Nucleus accumbens (tissue), 56 donors: ENCODE measurements around the gene CCDC188.
"Not testable (repeated sequence)": the region's sequence is repeated elsewhere in the genome, so short reads cannot be mapped to it uniquely, and the experiment has no call there.

Source experiments
- DNase-seq, 56 donors: peaks; one replicate each; lab custom pipeline; 2025; lab: John Stamatoyannopoulos, UW

CCDC188 gene

GRCh38 chr22:20172141-20172613 lies 21.3 kb upstream of the CCDC188 start:
- no peak for DNase-seq

GRCh38 chr22:20171288-20172140 lies 20.7 kb upstream of the CCDC188 start:
- DNase-seq: no peak

- no peak for DNase-seq
Measured at GRCh38 chr22:20170170-20170569, 19.3 kb upstream of the CCDC188 start.

DNA sequence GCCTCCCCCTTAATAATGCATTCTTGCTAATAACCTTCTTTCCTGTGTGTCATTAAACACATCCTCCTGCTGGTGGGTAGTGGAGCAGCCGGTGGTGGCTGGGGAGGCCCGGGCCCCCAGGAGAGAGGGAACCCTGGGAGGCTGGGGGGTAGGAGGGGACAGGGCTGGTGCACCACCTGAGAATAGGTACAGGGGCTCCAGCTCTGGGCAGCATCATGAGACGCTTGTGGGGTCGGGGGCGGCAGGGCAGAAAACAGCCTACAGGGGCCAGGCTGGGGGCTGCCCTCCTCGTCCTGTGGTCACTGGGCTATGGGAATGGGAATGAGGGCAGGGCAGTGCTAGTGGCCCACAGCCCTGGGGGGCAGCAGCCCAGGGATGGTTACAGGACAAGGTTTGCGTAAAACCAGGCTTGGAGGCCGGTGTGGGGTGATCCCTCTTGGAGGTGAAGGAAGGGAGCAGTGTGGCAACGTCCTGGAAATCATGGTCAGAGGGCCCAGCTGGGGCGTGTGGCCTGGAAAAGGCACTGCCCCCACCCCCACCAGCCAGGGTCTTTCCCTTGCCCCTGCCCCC lies 18.5 kb upstream of the CCDC188 start:
- DNase-seq: no peak

DNA sequence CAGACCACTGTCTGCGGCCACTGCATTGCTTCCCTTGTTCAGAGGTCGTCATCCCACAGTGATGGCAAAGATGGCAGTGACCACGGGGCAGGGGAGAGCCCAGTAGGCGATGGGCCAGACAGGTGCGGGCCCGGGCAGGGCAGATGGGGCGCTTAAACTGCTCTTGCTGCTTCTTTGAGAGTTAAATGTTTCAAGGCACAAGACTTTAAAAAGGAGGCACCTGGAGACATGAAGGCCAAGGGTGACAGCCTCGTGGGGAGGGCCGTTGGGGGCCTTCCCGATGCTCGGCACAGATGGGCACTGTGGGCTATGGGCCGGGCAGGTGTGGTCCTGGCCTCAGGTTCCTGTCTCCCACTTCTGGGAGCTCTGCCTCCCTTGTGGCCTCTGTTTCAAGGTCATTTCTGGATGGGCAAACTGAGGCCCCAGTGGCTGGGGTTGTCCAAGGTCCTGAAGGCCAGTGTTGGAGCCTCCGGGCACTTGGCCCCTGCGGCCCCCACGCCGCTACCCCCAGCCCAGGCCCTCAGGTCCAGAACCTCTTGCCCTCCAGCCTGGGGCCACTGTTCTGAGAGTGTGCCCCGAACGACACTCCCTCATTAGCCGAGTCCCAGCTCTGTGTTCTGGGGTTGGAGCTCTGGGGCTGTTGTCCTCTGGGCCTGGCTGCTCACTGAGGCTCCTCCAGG lies 16.9 kb upstream of the CCDC188 start:
- no peak for DNase-seq

DNA sequence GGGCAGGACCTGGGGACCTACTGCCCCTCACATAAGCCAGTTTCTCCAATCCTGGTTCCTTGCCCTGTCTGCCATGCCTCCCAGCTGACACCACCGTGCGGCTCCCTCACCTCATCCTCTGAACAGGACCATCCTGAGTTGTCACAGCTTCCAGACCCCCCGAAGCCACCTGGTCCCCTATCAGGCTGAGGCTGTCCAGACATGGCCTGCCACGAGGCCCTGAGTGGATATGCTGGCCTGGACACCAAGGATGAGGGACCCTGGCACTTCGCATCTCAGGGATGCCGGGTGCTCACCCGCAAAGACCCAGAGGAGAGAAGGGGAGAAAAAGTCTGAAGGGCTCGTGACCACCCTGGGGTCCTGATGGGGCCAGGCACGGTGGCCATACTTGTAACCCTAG lies 15.8 kb upstream of the CCDC188 start:
- no peak for DNase-seq

DNA sequence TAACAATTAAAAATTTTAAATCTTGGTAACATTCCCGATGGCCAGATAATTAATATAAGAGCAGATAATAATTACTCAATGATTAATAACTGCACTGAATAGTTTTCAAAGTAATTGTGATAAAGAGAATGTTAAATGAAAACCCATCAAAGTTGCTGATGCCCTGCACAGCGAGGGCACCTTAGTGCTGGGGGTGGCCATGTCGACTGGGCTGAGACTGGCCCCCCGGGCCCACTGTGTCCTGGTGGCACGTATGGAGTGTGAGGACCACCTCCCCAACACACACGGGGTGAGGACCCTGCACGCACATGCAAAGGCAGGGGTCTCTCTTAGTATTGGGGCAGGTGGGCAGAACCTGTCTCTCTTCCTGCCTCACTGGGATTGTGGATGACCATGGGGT lies 15.1 kb upstream of the CCDC188 start:
- DNase-seq: no peak

DNA sequence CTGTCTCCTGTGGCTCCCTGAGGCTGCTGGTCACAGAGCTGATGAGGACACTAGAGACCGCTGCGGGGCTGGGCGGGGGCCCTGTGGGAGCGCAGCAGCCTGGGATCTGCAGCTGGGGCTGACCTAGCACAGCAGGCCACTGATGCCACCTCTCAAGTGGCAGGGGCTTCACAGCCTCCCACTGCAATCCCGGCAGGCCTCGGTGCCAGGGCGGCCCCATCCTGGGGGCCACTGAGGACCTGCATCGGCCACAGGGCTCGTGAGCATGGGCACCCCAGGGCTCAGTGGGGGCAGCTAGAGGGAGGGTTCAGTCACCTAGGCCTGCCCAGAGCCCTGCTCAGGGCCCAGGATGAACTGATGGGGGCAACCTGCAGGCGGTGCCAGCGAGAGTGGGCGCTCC lies 14.6 kb upstream of the CCDC188 start:
- no peak for DNase-seq

DNA sequence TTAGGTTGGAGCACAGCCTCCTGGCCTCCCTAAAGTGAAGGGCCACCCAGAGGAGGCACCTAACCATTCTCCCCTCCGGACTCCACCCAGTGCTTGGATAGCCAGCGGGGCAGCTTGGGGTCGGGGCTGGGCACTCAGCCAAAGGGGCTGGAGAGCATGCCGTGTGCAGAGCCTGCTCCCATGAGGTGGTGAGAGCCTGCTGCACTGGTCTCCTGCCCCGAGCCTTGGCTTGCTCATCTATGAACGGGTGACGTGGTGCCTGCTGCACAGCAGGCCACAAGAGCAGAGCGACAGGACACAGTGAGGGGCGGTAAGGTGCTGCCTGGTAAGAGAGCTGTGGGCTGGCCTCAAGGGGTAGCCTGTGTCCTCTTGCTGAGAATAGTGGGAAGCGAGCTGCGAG lies 14.0 kb upstream of the CCDC188 start:
- no peak for DNase-seq

DNA sequence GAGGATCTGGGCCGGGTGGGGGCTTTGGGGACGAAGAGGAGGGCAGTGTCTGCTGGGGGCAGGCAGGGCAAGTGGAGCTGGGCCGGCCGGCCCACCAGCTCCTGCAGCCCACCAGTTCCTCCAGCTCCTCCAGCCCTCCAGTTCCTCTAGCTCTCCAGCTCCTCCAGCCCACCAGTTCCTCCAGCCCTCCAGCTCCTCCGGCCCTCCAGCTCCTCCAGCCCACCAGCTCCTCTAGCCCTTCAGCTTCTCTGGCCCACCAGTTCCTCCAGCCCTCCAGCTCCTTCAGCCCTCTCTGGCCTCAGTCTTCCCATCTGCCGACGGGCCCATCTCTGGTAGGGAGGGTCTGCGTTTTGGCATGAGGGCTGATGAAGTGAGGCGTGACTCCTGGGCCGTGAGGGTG lies 9.2 kb upstream of the CCDC188 start:
- no peak for DNase-seq

DNA sequence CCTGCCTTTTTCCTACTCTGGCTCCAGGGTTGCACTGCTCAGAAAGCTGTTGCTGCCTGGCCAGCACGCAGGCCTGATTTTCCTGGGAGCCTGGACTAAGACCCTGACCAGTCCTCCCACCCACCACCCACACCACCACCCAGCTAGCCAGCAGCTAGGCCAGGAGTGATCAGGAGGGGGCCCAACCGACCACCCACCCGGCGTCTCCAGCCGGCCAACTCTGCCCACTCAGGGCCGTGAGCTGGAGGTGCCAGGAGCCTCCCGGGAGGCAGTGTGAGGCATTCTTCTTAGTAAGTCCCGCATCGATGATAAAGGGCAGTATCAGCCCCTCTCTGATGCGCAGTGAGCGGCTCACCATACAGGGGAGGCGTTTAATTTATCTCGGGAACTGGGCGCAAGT lies 8.7 kb upstream of the CCDC188 start:
- not testable (repeated sequence) for DNase-seq

GRCh38 chr22:20159076-20159475 lies 8.2 kb upstream of the CCDC188 start:
- no peak for DNase-seq

DNA sequence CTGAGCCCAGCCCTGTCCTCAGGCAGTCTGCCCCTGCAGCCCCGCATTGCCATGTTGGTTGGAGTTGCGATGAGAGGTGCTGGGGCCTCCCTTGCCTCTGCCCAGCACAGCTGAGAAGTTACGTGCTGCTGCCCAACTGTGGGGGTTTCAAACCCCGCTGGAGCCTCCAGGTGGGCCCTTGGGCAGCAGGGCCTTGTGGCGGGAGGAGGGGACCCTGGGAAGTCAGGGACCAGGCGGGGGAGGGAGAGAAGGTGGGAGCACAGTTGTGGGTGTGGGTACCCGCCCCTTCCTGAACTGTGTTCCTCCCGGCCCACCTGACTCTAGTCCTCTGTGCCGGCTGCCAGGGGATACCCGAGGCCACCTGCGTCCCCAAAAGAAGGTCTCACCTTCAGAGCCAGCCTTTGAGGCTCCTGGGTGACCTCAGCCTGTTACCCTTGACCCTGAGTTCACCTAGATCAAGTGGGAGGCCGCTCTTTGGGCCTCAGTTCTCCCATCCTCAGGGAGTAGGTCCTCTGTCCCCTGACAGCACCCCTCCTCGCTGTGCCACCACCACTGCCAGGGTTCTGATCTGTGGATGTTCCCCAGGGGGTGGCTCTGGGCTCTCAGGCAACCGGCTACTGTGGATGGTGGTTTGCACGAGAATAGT lies 7.7 kb upstream of the CCDC188 start:
- no peak for DNase-seq

- DNase-seq: no peak
Measured at GRCh38 chr22:20157430-20158183, 6.8 kb upstream of the CCDC188 start.

DNA sequence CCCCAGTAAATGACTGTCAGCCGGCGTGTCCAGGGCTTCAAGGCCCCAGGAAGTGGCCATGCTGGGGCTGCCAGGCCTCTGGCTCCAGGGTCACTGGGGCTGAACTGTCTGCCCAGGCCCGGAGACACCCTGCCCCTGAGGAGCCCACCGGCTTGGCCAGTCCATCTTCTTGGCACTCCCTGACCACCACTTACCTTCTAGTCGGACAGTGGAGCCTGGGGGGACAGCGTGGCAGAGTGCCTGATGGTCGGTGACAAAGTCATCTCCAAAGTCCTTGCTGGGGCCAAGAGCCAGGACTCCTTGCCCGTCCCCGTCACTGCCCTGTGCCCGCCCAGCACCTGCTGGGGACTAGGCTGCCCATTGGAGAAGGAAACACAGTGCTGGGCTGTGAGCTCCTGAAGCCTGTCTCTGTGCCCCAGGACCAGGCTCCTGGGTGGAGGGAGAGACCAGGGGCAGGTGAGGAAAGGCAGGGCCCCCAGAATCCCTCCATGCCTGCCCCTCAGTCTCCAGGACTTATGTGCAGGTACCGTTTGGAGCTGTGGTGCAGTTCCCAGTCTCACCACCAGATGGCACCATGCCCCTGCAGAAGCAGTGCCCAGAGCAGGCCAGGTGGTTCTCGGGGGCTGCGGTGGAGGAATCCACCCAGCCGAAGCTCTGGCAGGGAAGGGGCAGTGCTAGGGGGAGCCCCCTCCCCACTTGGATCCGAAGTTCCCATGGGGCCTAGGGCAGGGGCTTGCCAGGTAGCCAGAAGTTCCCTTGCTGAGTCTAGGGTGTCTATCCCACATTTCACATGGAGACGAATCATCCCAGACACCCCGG lies 6.0 kb upstream of the CCDC188 start:
- peak in 52 of 56 donors; percentile 13 to 93 (median 65) for DNase-seq

DNA sequence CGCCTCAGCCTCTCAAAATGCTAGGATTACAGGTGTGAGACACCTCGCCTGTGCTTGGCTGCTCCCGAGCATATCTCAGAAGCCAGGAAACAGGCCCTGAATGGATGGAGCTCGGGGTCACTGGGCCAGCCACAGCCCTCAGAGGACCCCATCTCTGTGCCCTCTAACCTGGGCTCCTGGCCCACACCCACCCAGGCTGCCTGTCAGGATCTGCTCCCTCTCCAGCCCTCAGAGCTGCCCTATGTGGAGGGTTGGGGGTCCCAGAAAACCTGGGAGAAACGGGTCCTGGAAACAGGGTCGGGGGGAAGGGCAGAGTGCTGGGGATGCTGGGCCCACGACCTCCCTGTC lies 5.2 kb upstream of the CCDC188 start:
- DNase-seq: no peak

DNA sequence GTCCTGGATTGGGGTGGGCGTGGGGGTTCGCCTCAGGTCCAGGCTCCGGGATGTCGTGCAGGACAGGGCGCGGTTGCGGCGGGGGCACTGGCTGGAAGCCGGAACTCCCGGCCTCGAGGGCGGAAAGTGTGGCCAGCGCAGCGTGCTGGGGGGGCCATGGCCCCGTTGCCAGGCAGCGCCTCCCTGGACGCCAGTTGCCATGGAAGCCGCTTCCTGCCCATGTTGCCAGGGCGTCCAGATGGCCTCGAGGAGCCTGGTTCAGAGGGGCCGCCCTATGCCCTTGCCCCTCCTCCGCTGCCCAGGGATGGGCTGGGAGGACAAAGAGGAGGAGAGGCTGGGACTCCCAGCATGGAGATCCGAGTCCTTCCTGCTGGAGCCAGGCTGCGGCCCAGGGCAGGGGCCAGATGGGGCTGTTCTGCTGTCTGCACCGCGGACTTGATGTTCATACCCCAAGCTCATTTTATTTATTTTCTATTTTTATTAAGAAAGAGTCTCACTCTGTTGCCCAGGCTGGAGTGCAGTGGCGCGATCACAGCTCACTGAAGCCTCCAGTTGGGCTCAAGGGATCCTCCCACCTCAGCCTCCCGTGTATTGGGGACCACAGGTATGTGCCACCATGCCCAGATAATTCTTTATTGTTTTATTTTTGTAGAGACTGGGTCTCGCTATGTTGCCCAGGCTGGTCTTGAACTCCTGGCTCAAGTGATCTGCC lies 4.6 kb upstream of the CCDC188 start:
- DNase-seq: peak in 49 of 56 donors; percentile 7 to 79 (median 43)

GRCh38 chr22:20154602-20155187 lies 3.8 kb upstream of the CCDC188 start:
- DNase-seq: no peak

GRCh38 chr22:20153945-20154344 lies 3.1 kb upstream of the CCDC188 start:
- no peak for DNase-seq
